Neural progenitor cell (in vitro differentiated cells): Measurements from ENCODE around the gene WWOX. TPM values are rescaled to one million over a fixed set of nuclear protein-coding genes. Genes with fewer than 3 reads are reported as not detected.

Experiments
- DNase-seq: peaks from one replicate; pipeline ENCODE4 v3.0.0-alpha.2; 2016; ENCODE audit warnings: low spot score
- H2AFZ ChIP-seq: fragments of 200-600 bp; sonication (generic); replicated peaks from 2 replicates; pipeline ENCODE4 v1.6.1; 2016; ENCODE audit warnings: antibody characterized with exemption
- H3F3A ChIP-seq: fragments of 200-600 bp; sonication (generic); 2 replicates; pipeline ENCODE4 v1.6.1; 2016; ENCODE audit warnings: antibody characterized with exemption, low read depth
- H3K27ac ChIP-seq: fragments of 200-600 bp; sonication (generic); 2 replicates; pipeline ENCODE4 v1.5.1; 2016; ENCODE audit warnings: mild to moderate bottlenecking
- H3K27me3 ChIP-seq: fragments of 200-600 bp; sonication (generic); 2 replicates; pipeline ENCODE4 v1.6.1; 2016; ENCODE audit warnings: mild to moderate bottlenecking, moderate library complexity
- H3K36me3 ChIP-seq: fragments of 200-600 bp; sonication (generic); 2 replicates; pipeline ENCODE4 v1.5.1; 2016
- H3K4me1 ChIP-seq: fragments of 200-600 bp; sonication (generic); 2 replicates; pipeline ENCODE4 v1.6.1; 2016; ENCODE audit warnings: mixed run types
- H3K4me2 ChIP-seq: fragments of 200-600 bp; sonication (generic); 2 replicates; pipeline ENCODE4 v1.6.1; 2016
- H3K4me3 ChIP-seq: fragments of 200-600 bp; sonication (generic); 2 replicates; pipeline ENCODE4 v1.5.1; 2016
- H3K79me2 ChIP-seq: fragments of 200-600 bp; sonication (generic); 2 replicates; pipeline ENCODE4 v1.6.1; 2016; ENCODE audit warnings: low read depth
- H3K9ac ChIP-seq: fragments of 200-600 bp; sonication (generic); 2 replicates; pipeline ENCODE4 v1.6.1; 2016
- H3K9me3 ChIP-seq: fragments of 200-600 bp; sonication (generic); 2 replicates; pipeline ENCODE4 v1.5.1; 2016; ENCODE audit warnings: low read depth
- H4K20me1 ChIP-seq: fragments of 200-600 bp; sonication (generic); 2 replicates; pipeline ENCODE4 v1.6.1; 2016; ENCODE audit warnings: low read depth
- H3K27ac Mint-ChIP-seq: 3 replicates; pipeline ENCODE4 v1.8.0; 2021; ENCODE audit warnings: mixed read lengths
- H3K27me3 Mint-ChIP-seq: 2 replicates; pipeline ENCODE4 v1.8.0; 2022; ENCODE audit warnings: low read depth, mild to moderate bottlenecking, inconsistent platforms, moderate library complexity, mixed read lengths; ENCODE audit not compliant: insufficient read depth
- H3K36me3 Mint-ChIP-seq: 3 replicates; pipeline ENCODE4 v1.8.0; 2021; ENCODE audit warnings: mixed read lengths
- H3K4me1 Mint-ChIP-seq: 3 replicates; pipeline ENCODE4 v1.8.0; 2021; ENCODE audit warnings: mixed read lengths
- H3K4me3 Mint-ChIP-seq: 3 replicates; pipeline ENCODE4 v1.8.0; 2021; ENCODE audit warnings: mild to moderate bottlenecking, moderate library complexity, mixed read lengths
- H3K9me3 Mint-ChIP-seq: 3 replicates; pipeline ENCODE4 v1.8.0; 2020; ENCODE audit warnings: mixed read lengths
- EZH2 ChIP-seq: fragments of 200-600 bp; sonication (generic); IDR thresholded peaks from 2 replicates; pipeline ENCODE4 v1.6.1; 2017; ENCODE audit warnings: antibody characterized with exemption, mild to moderate bottlenecking, moderate library complexity
- EZH2phosphoT487 ChIP-seq: fragments of 200-600 bp; sonication (generic); IDR thresholded peaks from 2 replicates; pipeline ENCODE4 v1.6.1; 2017; ENCODE audit warnings: antibody characterized with exemption
- total RNA-seq: library from RNA; depleted of rRNA; stranded (reverse); fragments of >200 nt; gene quantifications from 2 replicates; pipeline ENCODE4 v1.2.3, GENCODE V29; 2015; ENCODE audit warnings: low replicate concordance
- TF ChIP-seq, protein P1 (sequence below): fragments of 200-600 bp; sonication (generic); IDR thresholded peaks from 2 replicates; pipeline ENCODE4 v1.5.1; 2017; ENCODE audit warnings: antibody characterized with exemption, mild to moderate bottlenecking

Gene WWOX
- total RNA-seq, 1 donor from 2014 or later = 63.7 TPM

DNA sequence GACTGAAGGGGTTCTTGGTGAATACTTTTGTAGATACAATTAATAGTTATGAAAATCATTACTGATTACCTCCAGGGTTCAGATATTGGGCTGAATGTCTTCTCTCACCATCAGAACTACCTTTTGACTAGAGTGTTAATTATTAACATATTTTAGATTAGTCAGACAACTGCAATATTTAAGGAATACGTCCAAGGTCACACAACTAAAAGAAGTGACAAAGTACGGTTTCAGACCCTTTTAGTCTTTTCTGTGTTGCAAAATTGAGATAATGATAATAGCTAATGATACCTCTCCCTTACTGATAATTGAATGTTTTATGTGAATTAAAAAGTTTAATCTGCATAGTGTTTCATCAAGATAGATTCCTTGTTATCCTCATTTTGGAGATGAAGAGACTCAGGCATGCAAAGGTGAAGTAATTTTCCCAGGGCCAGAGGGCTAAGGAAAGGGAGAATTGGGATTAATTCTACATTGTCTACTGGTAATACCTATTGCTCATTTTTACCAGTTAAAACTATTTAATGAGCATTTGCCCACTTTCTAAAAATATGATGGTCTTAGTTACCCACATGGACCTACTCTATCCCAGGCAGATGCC is 107.3 kb downstream of the WWOX start:
- peaks cover 3% of the 10 kb centered on the region for H3F3A ChIP-seq
- H3K36me3 Mint-ChIP-seq = no peaks in the 10 kb centered on the region
- H3K9ac ChIP-seq = no peak overlapping the region
- H3K9me3 ChIP-seq = no peaks in the 10 kb centered on the region
- no peaks in the 10 kb centered on the region for H3K27me3 Mint-ChIP-seq
- H3K4me2 ChIP-seq = no peak overlapping the region
- no peaks in the 10 kb centered on the region for H3K27me3 ChIP-seq
- H3K4me1 ChIP-seq = peaks cover 3% of the 10 kb centered on the region
- H3K79me2 ChIP-seq = no peaks in the 10 kb centered on the region
- no peak overlapping the region for H3K4me3 Mint-ChIP-seq
- DNase-seq = no peak
- H3K27ac Mint-ChIP-seq = no peak overlapping the region
- H3K36me3 ChIP-seq = no peaks in the 10 kb centered on the region
- no peak overlapping the region for H3K4me3 ChIP-seq
- H3K27ac ChIP-seq = no peak overlapping the region
- H4K20me1 ChIP-seq = no peaks in the 10 kb centered on the region
- TF ChIP-seq EZH2phosphoT487 (no peak), EZH2 (no peak)
- TF ChIP-seq, protein P1, sequence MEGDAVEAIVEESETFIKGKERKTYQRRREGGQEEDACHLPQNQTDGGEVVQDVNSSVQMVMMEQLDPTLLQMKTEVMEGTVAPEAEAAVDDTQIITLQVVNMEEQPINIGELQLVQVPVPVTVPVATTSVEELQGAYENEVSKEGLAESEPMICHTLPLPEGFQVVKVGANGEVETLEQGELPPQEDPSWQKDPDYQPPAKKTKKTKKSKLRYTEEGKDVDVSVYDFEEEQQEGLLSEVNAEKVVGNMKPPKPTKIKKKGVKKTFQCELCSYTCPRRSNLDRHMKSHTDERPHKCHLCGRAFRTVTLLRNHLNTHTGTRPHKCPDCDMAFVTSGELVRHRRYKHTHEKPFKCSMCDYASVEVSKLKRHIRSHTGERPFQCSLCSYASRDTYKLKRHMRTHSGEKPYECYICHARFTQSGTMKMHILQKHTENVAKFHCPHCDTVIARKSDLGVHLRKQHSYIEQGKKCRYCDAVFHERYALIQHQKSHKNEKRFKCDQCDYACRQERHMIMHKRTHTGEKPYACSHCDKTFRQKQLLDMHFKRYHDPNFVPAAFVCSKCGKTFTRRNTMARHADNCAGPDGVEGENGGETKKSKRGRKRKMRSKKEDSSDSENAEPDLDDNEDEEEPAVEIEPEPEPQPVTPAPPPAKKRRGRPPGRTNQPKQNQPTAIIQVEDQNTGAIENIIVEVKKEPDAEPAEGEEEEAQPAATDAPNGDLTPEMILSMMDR = no peak
- H3K9me3 Mint-ChIP-seq = no peaks in the 10 kb centered on the region
- H2AFZ ChIP-seq = no peak overlapping the region
- H3K4me1 Mint-ChIP-seq = peaks cover 6% of the 10 kb centered on the region

DNA sequence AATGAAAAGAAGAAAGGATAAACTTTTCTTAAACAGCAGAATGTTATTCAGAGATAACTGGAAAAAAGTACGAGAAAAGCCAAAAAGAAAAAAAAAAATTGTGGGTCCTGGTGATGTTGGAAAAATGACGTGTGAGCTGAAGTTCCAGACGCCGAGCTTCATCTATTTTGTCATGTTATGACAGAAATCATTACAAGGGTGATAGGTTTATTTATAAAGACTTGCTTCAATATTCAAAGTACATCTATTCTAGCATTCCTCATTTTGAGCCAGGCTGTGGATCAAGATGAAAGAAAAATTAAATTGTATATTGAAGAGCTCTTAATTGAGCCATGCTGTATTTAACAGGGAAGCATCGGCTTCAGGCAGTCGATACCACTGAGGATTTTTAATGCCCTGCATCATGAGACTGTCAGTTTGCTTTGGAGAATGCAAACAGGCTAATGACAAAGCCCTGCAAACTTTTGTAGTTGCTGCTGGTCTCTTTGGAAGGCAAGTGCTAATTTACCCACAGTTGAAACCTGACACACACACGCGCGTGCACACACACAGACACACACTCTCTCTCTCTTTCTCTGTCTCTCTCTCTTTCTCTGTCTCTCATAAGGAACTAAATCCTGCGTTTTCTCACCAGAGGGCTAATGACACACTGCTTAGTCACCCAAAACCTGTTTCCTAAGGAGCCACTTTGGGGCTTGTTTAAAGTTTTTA is 110.7 kb downstream of the WWOX start:
- no peaks in the 10 kb centered on the region for H3K36me3 Mint-ChIP-seq
- peaks cover 6% of the 10 kb centered on the region for H3K4me1 Mint-ChIP-seq
- no peak overlapping the region for H3K27ac Mint-ChIP-seq
- no peak overlapping the region for H3K4me2 ChIP-seq
- no peak overlapping the region for H3K27ac ChIP-seq
- TF ChIP-seq, protein P1 = no peak
- no peak for TF ChIP-seq EZH2
- no peak for TF ChIP-seq EZH2phosphoT487
- H3K27me3 Mint-ChIP-seq = no peaks in the 10 kb centered on the region
- H3K4me3 Mint-ChIP-seq = no peak overlapping the region
- peak; percentile 23 for DNase-seq
- H3F3A ChIP-seq = peaks cover 3% of the 10 kb centered on the region
- no peaks in the 10 kb centered on the region for H3K79me2 ChIP-seq
- H3K9ac ChIP-seq = no peak overlapping the region
- H3K9me3 ChIP-seq = no peaks in the 10 kb centered on the region
- H2AFZ ChIP-seq = no peak overlapping the region
- no peaks in the 10 kb centered on the region for H3K36me3 ChIP-seq
- no peaks in the 10 kb centered on the region for H3K27me3 ChIP-seq
- no peak overlapping the region for H3K4me3 ChIP-seq
- no peaks in the 10 kb centered on the region for H4K20me1 ChIP-seq
- peaks cover 3% of the 10 kb centered on the region for H3K4me1 ChIP-seq
- H3K9me3 Mint-ChIP-seq = no peaks in the 10 kb centered on the region

DNA sequence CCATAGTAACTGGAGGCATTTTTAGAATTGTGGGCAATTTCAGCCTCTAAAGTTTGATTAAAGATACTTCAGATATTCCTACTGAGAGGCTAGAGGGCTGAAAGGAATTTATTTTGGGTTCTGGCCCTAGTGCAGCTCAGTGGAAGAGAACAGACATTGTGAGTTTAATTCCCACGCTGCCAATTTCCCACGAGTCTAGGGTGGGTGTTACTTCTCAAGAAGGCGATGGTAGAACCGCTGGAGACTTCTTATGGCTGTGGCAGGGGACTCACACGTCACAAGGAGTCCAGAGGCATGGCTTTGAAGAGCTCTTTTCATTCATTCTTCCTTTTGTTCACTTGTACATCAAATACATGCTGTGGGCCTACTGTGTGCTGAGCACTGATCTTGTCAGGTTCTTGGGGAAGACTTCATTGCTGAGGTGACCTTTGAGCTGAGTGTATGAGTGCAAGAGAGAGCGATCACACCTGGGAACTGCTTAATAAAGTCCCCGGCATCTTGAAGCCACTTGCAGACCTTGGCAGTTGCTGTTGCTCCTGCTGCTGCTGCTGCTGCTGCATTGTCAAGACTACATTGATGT is 111.7 kb downstream of the WWOX start:
- TF ChIP-seq EZH2 (no peak), EZH2phosphoT487 (no peak)
- TF ChIP-seq, protein P1 = no peak
- Mint-ChIP-seq H3K4me3 (no peak overlapping the region), H3K27ac (peak overlapping the region; percentile 72)

More for the DNA sequence above, 111.7 kb downstream of the WWOX start:
- no peak for DNase-seq
- no peaks in the 10 kb centered on the region for H3K27me3 ChIP-seq
- Mint-ChIP-seq H3K9me3 (no peaks in the 10 kb centered on the region), H3K36me3 (no peaks in the 10 kb centered on the region), H3K4me1 (peaks cover 6% of the 10 kb centered on the region), H3K27me3 (no peaks in the 10 kb centered on the region)
- H4K20me1 ChIP-seq = no peaks in the 10 kb centered on the region
- H3K36me3 ChIP-seq = no peaks in the 10 kb centered on the region
- no peak overlapping the region for H3K4me2 ChIP-seq
- peaks cover 3% of the 10 kb centered on the region for H3F3A ChIP-seq
- no peaks in the 10 kb centered on the region for H3K9me3 ChIP-seq
- H3K9ac ChIP-seq = no peak overlapping the region
- H2AFZ ChIP-seq = no peak overlapping the region
- no peaks in the 10 kb centered on the region for H3K79me2 ChIP-seq
- H3K4me1 ChIP-seq = peaks cover 3% of the 10 kb centered on the region
- no peak overlapping the region for H3K27ac ChIP-seq
- no peak overlapping the region for H3K4me3 ChIP-seq
